SK-N-SH (cell line): ENCODE results near the gene KRTAP12-2. TPM values are rescaled to one million over a fixed set of nuclear protein-coding genes. Genes with fewer than 3 reads are reported as not detected.

Source experiments
- CTCF ChIA-PET: fragments of 300-600, 350-600 bp; formaldehyde crosslinking; extraction: SDS; loops from one replicate; lab custom pipeline; 2021; lab: Yijun Ruan, JAX
- POLR2A ChIA-PET: fragments of 350-600 bp; sonication (Branson Sonifier 250); formaldehyde crosslinking; extraction: SDS; loops from one replicate; lab custom pipeline; 2020; ENCODE audit warnings: antibody characterized with exemption, inconsistent platforms; lab: Yijun Ruan, JAX
- DNase-seq: peaks from one replicate; pipeline ENCODE4 v3.0.0; 2012
- H2AFZ ChIP-seq: fragments of 200-600 bp; sonication (generic); 2 replicates; pipeline ENCODE4 v1.8.1; 2016; ENCODE audit warnings: antibody characterized with exemption, mild to moderate bottlenecking, low read depth
- H3F3A ChIP-seq: fragments of 200-600 bp; sonication (generic); replicated peaks from 2 replicates; pipeline ENCODE3; 2016; ENCODE audit warnings: antibody characterized with exemption, mild to moderate bottlenecking; ENCODE audit not compliant: insufficient read depth
- H3K27ac ChIP-seq, 2 experiments: fragments of 200-500 bp in 1 of 2; fragments of 200-600 bp in 1 of 2; sonication (Bioruptor generic) in 1 of 2; sonication (generic), shearing (Covaris generic) in 1 of 2; 2 replicates each; pipeline versions ENCODE4 v1.5.1 to v1.6.1; 2014 to 2016; ENCODE audit warnings: low read depth in 2 of 2, inconsistent platforms in 1 of 2, low read length in 1 of 2, mild to moderate bottlenecking in 1 of 2, mixed read lengths in 1 of 2
- H3K27me3 ChIP-seq: fragments of 200-600 bp; sonication (generic), shearing (Covaris generic); 2 replicates; pipeline ENCODE4 v1.6.1; 2016; ENCODE audit warnings: mixed run types; ENCODE audit not compliant: insufficient read depth
- H3K36me3 ChIP-seq, 2 experiments: fragments of 200-500 bp in 1 of 2; fragments of 200-600 bp in 1 of 2; sonication (Bioruptor generic) in 1 of 2; sonication (generic) in 1 of 2; replicated peaks in 1 of 2; 2 replicates each; pipeline versions ENCODE3 to v1.5.1; 2014 to 2016; ENCODE audit warnings: low read length in 1 of 2, mild to moderate bottlenecking in 1 of 2; ENCODE audit not compliant: insufficient read depth in 2 of 2, control insufficient read depth in 1 of 2
- H3K4me1 ChIP-seq, 2 experiments: fragments of 200-500 bp in 1 of 2; fragments of 200-600 bp in 1 of 2; sonication (Bioruptor generic) in 1 of 2; sonication (generic), shearing (Covaris generic) in 1 of 2; 2 replicates each; pipeline versions ENCODE4 v1.5.1 to v1.6.1; 2014 to 2016; ENCODE audit warnings: low read depth in 1 of 2, low read length in 1 of 2, mixed run types in 1 of 2; ENCODE audit not compliant: insufficient read depth in 2 of 2, control insufficient read depth in 1 of 2
- H3K4me2 ChIP-seq: fragments of 200-600 bp; sonication (generic), shearing (Covaris generic); 2 replicates; pipeline ENCODE4 v1.6.1; 2017; ENCODE audit warnings: mixed run types
- H3K4me3 ChIP-seq, 2 experiments: fragments of 200-500 bp in 1 of 2; fragments of 200-600 bp in 1 of 2; sonication (Bioruptor generic) in 1 of 2; sonication (generic), shearing (Covaris generic) in 1 of 2; 2 replicates each; pipeline versions ENCODE4 v1.5.1 to v1.8.1; 2014 to 2016; ENCODE audit warnings: low read depth in 2 of 2, inconsistent platforms in 1 of 2, low read length in 1 of 2, mild to moderate bottlenecking in 1 of 2, mixed read lengths in 1 of 2, moderate library complexity in 1 of 2
- H3K79me2 ChIP-seq: fragments of 200-600 bp; sonication (generic); 2 replicates; pipeline ENCODE4 v1.8.1; 2017; ENCODE audit warnings: mild to moderate bottlenecking; ENCODE audit not compliant: insufficient read depth
- H3K9ac ChIP-seq: fragments of 200-600 bp; sonication (generic); 2 replicates; pipeline ENCODE4 v1.6.1; 2017; ENCODE audit warnings: mixed run types
- H3K9me2 ChIP-seq: fragments of 200-600 bp; sonication (generic); 2 replicates; pipeline ENCODE4 v1.6.1; 2017; ENCODE audit warnings: mixed run types
- H3K9me3 ChIP-seq: fragments of 200-600 bp; sonication (generic); 2 replicates; pipeline ENCODE4 v1.6.1; 2017; ENCODE audit warnings: mixed run types, mild to moderate bottlenecking, moderate library complexity
- H4K20me1 ChIP-seq: fragments of 200-600 bp; sonication (generic); 2 replicates; pipeline ENCODE4 v1.6.1; 2017; ENCODE audit warnings: mild to moderate bottlenecking, mixed run types; ENCODE audit not compliant: insufficient read depth
- ELF1 ChIP-seq: IDR thresholded peaks from 2 replicates; pipeline ENCODE4 v1.4.0; 2012
- EP300 ChIP-seq, 2 experiments: IDR thresholded peaks; 2 replicates each; pipeline versions ENCODE4 v1.4.0 to v1.6.1; 2012; ENCODE audit warnings: borderline replicate concordance in 1 of 2, low read depth in 1 of 2, low read length in 1 of 2
- FOXJ3 ChIP-seq: sonication (generic); formaldehyde crosslinking; IDR thresholded peaks from 2 replicates; pipeline ENCODE4 v1.5.1; 2020; ENCODE audit warnings: mild to moderate bottlenecking, missing genetic modification reagents
- GABPA ChIP-seq: IDR thresholded peaks from 2 replicates; pipeline ENCODE4 v1.4.0; 2012; ENCODE audit warnings: low read depth, mild to moderate bottlenecking
- GATA2 ChIP-seq: sonication (generic); formaldehyde crosslinking; IDR thresholded peaks from 2 replicates; pipeline ENCODE4 v1.5.0; 2020; ENCODE audit warnings: mild to moderate bottlenecking, missing genetic modification reagents
- JUND ChIP-seq: IDR thresholded peaks from 2 replicates; pipeline ENCODE4 v1.4.0; 2012
- MXI1 ChIP-seq: IDR thresholded peaks from 2 replicates; pipeline ENCODE4 v1.6.1; 2012; ENCODE audit warnings: mild to moderate bottlenecking, low read depth, low read length, improper control_type of control experiment
- POLR2AphosphoS5 ChIP-seq: IDR thresholded peaks from 2 replicates; pipeline ENCODE4 v1.6.1; 2012; ENCODE audit warnings: low read depth, low read length
- RAD21 ChIP-seq: IDR thresholded peaks from 2 replicates; pipeline ENCODE4 v1.6.1; 2012; ENCODE audit warnings: mild to moderate bottlenecking, low read length
- RFX5 ChIP-seq: IDR thresholded peaks from 2 replicates; pipeline ENCODE4 v1.6.1; 2012; ENCODE audit warnings: mild to moderate bottlenecking, improper control_type of control experiment, low read length
- TAF1 ChIP-seq: IDR thresholded peaks from 2 replicates; pipeline ENCODE4 v1.6.1; 2012; ENCODE audit warnings: low read depth, mild to moderate bottlenecking, low read length, moderate library complexity, borderline replicate concordance
- TCF12 ChIP-seq: IDR thresholded peaks from 2 replicates; pipeline ENCODE4 v1.4.0; 2012
- WGBS: methylation state at CpG from one replicate; pipeline ENCODE4 v1.1.6; 2017; ENCODE audit warnings: low lambda C conversion rate; 5-methylcytosine and 5-hydroxymethylcytosine counted together
- polyA plus RNA-seq, 3 experiments: library from polyadenylated mRNA; depleted of rRNA; stranded (reverse); fragments of >200 nt; gene quantifications; 2 replicates each; pipeline ENCODE4 v1.2.3, GENCODE V29; 2012
- TF ChIP-seq, protein P1 (sequence below): fragments of 200-600 bp; sonication (generic); IDR thresholded peaks from 2 replicates; pipeline ENCODE4 v1.6.1; 2017; ENCODE audit warnings: antibody characterized with exemption, mild to moderate bottlenecking, moderate library complexity
- TF ChIP-seq, protein P2 (sequence below): IDR thresholded peaks from 2 replicates; pipeline ENCODE4 v1.6.1; 2012; ENCODE audit warnings: mild to moderate bottlenecking, low read depth, low read length, moderate library complexity
- TF ChIP-seq, protein P3 (sequence below): IDR thresholded peaks from 2 replicates; pipeline ENCODE4 v1.4.0; 2012; ENCODE audit warnings: low read depth, borderline replicate concordance

KRTAP12-2 gene
- polyA plus RNA-seq, 1 of the 3 experiments (the other 2 are of a cell fraction), result not detected

- Histone ChIP-seq H4K20me1 (no peaks in the 10 kb centered on the region), H3K27ac (no peak overlapping the region), H3K9me2 (no peaks in the 10 kb centered on the region), H3K27me3 (peaks cover 83% of the 10 kb centered on the region), H3F3A (no peaks in the 10 kb centered on the region)
- POLR2A ChIA-PET, result no interaction called here
- TF ChIP-seq EP300 (IDR thresholded peaks at IDR 0.05; ENCODE audit: borderline replicate concordance in 1 of 2, low read depth in 1 of 2, low read length in 1 of 2) (no peak), JUND (no peak), POLR2AphosphoS5 (no peak), GATA2 (CRISPR knock-in tag) (no peak), GABPA (no peak), TCF12 (no peak), RFX5 (no peak), MXI1 (no peak), RAD21 (no peak), FOXJ3 (CRISPR knock-in tag) (no peak), ELF1 (no peak), TAF1 (no peak)
- TF ChIP-seq, protein P1, sequence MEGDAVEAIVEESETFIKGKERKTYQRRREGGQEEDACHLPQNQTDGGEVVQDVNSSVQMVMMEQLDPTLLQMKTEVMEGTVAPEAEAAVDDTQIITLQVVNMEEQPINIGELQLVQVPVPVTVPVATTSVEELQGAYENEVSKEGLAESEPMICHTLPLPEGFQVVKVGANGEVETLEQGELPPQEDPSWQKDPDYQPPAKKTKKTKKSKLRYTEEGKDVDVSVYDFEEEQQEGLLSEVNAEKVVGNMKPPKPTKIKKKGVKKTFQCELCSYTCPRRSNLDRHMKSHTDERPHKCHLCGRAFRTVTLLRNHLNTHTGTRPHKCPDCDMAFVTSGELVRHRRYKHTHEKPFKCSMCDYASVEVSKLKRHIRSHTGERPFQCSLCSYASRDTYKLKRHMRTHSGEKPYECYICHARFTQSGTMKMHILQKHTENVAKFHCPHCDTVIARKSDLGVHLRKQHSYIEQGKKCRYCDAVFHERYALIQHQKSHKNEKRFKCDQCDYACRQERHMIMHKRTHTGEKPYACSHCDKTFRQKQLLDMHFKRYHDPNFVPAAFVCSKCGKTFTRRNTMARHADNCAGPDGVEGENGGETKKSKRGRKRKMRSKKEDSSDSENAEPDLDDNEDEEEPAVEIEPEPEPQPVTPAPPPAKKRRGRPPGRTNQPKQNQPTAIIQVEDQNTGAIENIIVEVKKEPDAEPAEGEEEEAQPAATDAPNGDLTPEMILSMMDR, result no peak
- TF ChIP-seq, protein P2, sequence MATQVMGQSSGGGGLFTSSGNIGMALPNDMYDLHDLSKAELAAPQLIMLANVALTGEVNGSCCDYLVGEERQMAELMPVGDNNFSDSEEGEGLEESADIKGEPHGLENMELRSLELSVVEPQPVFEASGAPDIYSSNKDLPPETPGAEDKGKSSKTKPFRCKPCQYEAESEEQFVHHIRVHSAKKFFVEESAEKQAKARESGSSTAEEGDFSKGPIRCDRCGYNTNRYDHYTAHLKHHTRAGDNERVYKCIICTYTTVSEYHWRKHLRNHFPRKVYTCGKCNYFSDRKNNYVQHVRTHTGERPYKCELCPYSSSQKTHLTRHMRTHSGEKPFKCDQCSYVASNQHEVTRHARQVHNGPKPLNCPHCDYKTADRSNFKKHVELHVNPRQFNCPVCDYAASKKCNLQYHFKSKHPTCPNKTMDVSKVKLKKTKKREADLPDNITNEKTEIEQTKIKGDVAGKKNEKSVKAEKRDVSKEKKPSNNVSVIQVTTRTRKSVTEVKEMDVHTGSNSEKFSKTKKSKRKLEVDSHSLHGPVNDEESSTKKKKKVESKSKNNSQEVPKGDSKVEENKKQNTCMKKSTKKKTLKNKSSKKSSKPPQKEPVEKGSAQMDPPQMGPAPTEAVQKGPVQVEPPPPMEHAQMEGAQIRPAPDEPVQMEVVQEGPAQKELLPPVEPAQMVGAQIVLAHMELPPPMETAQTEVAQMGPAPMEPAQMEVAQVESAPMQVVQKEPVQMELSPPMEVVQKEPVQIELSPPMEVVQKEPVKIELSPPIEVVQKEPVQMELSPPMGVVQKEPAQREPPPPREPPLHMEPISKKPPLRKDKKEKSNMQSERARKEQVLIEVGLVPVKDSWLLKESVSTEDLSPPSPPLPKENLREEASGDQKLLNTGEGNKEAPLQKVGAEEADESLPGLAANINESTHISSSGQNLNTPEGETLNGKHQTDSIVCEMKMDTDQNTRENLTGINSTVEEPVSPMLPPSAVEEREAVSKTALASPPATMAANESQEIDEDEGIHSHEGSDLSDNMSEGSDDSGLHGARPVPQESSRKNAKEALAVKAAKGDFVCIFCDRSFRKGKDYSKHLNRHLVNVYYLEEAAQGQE, result no peak
- TF ChIP-seq, protein P3, sequence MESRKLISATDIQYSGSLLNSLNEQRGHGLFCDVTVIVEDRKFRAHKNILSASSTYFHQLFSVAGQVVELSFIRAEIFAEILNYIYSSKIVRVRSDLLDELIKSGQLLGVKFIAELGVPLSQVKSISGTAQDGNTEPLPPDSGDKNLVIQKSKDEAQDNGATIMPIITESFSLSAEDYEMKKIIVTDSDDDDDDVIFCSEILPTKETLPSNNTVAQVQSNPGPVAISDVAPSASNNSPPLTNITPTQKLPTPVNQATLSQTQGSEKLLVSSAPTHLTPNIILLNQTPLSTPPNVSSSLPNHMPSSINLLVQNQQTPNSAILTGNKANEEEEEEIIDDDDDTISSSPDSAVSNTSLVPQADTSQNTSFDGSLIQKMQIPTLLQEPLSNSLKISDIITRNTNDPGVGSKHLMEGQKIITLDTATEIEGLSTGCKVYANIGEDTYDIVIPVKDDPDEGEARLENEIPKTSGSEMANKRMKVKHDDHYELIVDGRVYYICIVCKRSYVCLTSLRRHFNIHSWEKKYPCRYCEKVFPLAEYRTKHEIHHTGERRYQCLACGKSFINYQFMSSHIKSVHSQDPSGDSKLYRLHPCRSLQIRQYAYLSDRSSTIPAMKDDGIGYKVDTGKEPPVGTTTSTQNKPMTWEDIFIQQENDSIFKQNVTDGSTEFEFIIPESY, result no peak
- TF ChIP-seq, all 33 proteins: peak for 0
- H3K36me3 ChIP-seq, result no peaks in the 10 kb centered on the region
- no peak overlapping the region for H2AFZ ChIP-seq
- CTCF ChIA-PET, result interaction anchor here (1.1 to 1.9 kb wide), 2 partner anchors 91 to 98 kb away, joined by 3 to 7 read pairs; no protein-coding TSS in a partner anchor
- no peaks in the 10 kb centered on the region for H3K79me2 ChIP-seq
- 21% methylated on average over 11 of the region's 22 CpGs for WGBS
- no peaks in the 10 kb centered on the region; a peak in 1 of 4 replicates for H3K4me1 ChIP-seq
- no peak overlapping the region for H3K4me3 ChIP-seq
- no peak overlapping the region for H3K9ac ChIP-seq
- peak; percentile 9 for DNase-seq
- no peaks in the 10 kb centered on the region for H3K9me3 ChIP-seq
- H3K4me2 ChIP-seq, result no peak overlapping the region
Observed at GRCh38 chr21:44702111-44702972, 35.6 kb upstream of the KRTAP12-2 start.
